GM23338 (cell line): ENCODE results near the gene UNK.
A peak's percentile ranks its signal among the peaks of the same experiment; 100 is the strongest.

Experiments
- CREB1 ChIP-seq: fragments of 250-450 bp; sonication (Bioruptor Pico); IDR thresholded peaks from 2 replicates; pipeline ENCODE4 v1.5.0; 2020; ENCODE audit warnings: low read depth, mild to moderate bottlenecking, moderate library complexity
- EZH2 ChIP-seq: fragments of 200-600 bp; sonication (generic); IDR thresholded peaks from one replicate; pipeline ENCODE4 v1.8.0; 2017; ENCODE audit warnings: antibody characterized with exemption, mild to moderate bottlenecking, low read depth; ENCODE audit not compliant: unreplicated experiment
- POLR2AphosphoS5 ChIP-seq: IDR thresholded peaks from 2 replicates; pipeline ENCODE4 v1.6.1; 2016; ENCODE audit warnings: antibody characterized with exemption, low read depth
- TF ChIP-seq, protein P1 (sequence below), 2 experiments: fragments of 200-600 bp in 1 of 2; sonication (generic) in 1 of 2; conservative IDR thresholded peaks; 2 replicates each; pipeline versions ENCODE4 v1.5.1 to v1.6.1; 2016 to 2017; ENCODE audit warnings: antibody characterized with exemption in 2 of 2, low read depth in 2 of 2, mild to moderate bottlenecking in 2 of 2, moderate library complexity in 1 of 2

DNA sequence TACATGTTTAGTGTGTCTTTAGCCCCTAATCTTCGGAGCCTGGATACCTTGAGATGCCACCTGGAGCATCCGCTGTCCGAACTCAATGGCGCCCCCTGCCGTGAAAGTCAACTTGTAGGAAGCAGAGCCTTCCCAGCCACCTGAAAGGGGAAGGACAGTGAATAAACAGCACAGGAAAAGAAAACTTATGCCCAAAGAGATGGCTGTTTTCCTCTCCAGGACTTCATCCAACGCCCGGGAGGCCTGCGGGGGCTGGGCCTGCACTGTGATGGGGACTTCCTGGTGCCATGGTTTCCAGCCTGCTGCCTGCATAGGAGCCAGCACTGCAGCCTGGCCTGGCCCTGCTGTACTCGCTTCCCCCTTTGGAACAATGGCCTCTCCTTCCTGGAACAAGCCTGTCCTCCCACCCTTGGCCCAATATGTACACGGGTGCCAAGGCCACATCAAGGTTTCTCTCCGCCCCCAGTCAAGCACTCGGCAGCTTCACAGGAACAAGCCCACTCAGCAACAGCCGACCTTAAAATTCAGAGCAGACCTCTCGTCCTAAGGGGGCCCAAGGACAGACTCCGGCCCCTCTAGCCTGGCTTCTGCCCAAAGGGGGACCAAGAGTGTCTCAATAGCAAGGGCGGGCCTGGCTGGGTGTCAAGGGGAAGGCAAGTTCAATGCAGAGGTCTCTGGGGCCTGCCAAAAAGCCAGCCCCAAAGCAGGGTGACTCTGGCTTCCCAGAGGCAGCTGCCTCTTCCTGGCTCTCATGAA, 64.1 kb downstream of the UNK start:
- TF ChIP-seq, protein P1, sequence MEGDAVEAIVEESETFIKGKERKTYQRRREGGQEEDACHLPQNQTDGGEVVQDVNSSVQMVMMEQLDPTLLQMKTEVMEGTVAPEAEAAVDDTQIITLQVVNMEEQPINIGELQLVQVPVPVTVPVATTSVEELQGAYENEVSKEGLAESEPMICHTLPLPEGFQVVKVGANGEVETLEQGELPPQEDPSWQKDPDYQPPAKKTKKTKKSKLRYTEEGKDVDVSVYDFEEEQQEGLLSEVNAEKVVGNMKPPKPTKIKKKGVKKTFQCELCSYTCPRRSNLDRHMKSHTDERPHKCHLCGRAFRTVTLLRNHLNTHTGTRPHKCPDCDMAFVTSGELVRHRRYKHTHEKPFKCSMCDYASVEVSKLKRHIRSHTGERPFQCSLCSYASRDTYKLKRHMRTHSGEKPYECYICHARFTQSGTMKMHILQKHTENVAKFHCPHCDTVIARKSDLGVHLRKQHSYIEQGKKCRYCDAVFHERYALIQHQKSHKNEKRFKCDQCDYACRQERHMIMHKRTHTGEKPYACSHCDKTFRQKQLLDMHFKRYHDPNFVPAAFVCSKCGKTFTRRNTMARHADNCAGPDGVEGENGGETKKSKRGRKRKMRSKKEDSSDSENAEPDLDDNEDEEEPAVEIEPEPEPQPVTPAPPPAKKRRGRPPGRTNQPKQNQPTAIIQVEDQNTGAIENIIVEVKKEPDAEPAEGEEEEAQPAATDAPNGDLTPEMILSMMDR (conservative IDR thresholded peaks at IDR 0.05; ENCODE audit: low read depth in 2 of 2), result peak; percentile 88 to 91
- TF ChIP-seq EZH2 (no peak), CREB1 (no peak), POLR2AphosphoS5 (no peak)
